ENCODE measurements around the gene RNF31.
A peak's percentile ranks its signal among the peaks of the same experiment; 100 is the strongest.

The RNF31 gene

GRCh38 chr14:24116128-24116814, 31.0 kb upstream of the RNF31 start:
- DNase-seq (ENCODE audit: insufficient read length, low spot score) (no peak), FAIRE-seq (no peak)

GRCh38 chr14:24117179-24117578, 30.1 kb upstream of the RNF31 start:
- FAIRE-seq (no peak), DNase-seq (ENCODE audit: insufficient read length, low spot score) (no peak)

- DNase-seq (ENCODE audit: insufficient read length, low spot score) (no peak), FAIRE-seq (no peak)
These were observed 27.6 kb upstream of the RNF31 start for GRCh38 chr14:24119691-24120090.

- FAIRE-seq = no peak
- no peak for DNase-seq (ENCODE audit: insufficient read length, low spot score)
These were observed 26.1 kb upstream of the RNF31 start for GRCh38 chr14:24121210-24121609.

GRCh38 chr14:24122416-24122815, 24.9 kb upstream of the RNF31 start:
- FAIRE-seq (no peak), DNase-seq (ENCODE audit: insufficient read length, low spot score) (no peak)

GRCh38 chr14:24122898-24123297, 24.4 kb upstream of the RNF31 start:
- DNase-seq (ENCODE audit: insufficient read length, low spot score) (no peak), FAIRE-seq (no peak)

GRCh38 chr14:24123424-24124417, 23.6 kb upstream of the RNF31 start:
- FAIRE-seq (no peak), DNase-seq (ENCODE audit: insufficient read length, low spot score) (no peak)

- no peak for FAIRE-seq
These were observed 20.4 kb upstream of the RNF31 start for GRCh38 chr14:24126939-24127338.

GRCh38 chr14:24127673-24128072, 19.6 kb upstream of the RNF31 start:
- FAIRE-seq = no peak
- DNase-seq (ENCODE audit: insufficient read length, low spot score) = no peak

More at GRCh38 chr14:24126939-24127338, 20.4 kb upstream of the RNF31 start:
- DNase-seq (ENCODE audit: insufficient read length, low spot score) = no peak

GRCh38 chr14:24129410-24129998, 17.8 kb upstream of the RNF31 start:
- no peak for FAIRE-seq
- DNase-seq (ENCODE audit: insufficient read length, low spot score) = no peak

GRCh38 chr14:24130380-24130716, 16.9 kb upstream of the RNF31 start, which contains the start of gene FITM1:
Gene FITM1 (plus strand): TSS chr14:24130659. CDS start chr14:24131564, 905 bp downstream.
- no peak for FAIRE-seq
- no peak for DNase-seq (ENCODE audit: insufficient read length, low spot score)

GRCh38 chr14:24130717-24131548, 16.4 kb upstream of the RNF31 start:
- no peak for DNase-seq (ENCODE audit: insufficient read length, low spot score)
- no peak for FAIRE-seq

- DNase-seq (ENCODE audit: insufficient read length, low spot score) (no peak), FAIRE-seq (no peak)
These were observed 15.7 kb upstream of the RNF31 start for GRCh38 chr14:24131549-24131966.

- DNase-seq (ENCODE audit: insufficient read length, low spot score) (no peak), FAIRE-seq (no peak)
These were observed 15.1 kb upstream of the RNF31 start for GRCh38 chr14:24132061-24132685.

- FAIRE-seq (no peak), DNase-seq (ENCODE audit: insufficient read length, low spot score) (no peak)
These were observed 14.3 kb upstream of the RNF31 start for GRCh38 chr14:24132976-24133375.

- no peak for DNase-seq (ENCODE audit: insufficient read length, low spot score)
- FAIRE-seq = no peak
These were observed 13.6 kb upstream of the RNF31 start for GRCh38 chr14:24133735-24134134.

GRCh38 chr14:24135584-24135833, 11.8 kb upstream of the RNF31 start:
- FAIRE-seq (peak; percentile 81), DNase-seq (ENCODE audit: insufficient read length, low spot score) (no peak)

GRCh38 chr14:24135834-24136683, 11.2 kb upstream of the RNF31 start, which contains the start of gene PSME1:
Gene PSME1 (plus strand): TSS chr14:24136194. CDS start chr14:24136263, 69 bp downstream.
- peak; percentile 91 for FAIRE-seq
- DNase-seq (ENCODE audit: insufficient read length, low spot score) = peak; percentile 92
